Stimulated activated CD4-positive, alpha-beta T cell treated with anti-CD3 and anti-CD28 coated beads, Interleukin-1b, Interleukin-23, amount 100 ng/mL, for 4 hours (primary cell): ENCODE results near the gene TRMO.

Experiments
- DNase-seq, 2 donors: peaks; one replicate each; pipeline ENCODE4 v3.0.0-alpha.2; 2020; ENCODE audit warnings: low read depth in 2 of 2

TRMO gene

GRCh38 chr9:97860451-97861147 is 61.7 kb downstream of the TRMO start:
- no peak for DNase-seq

- no peak for DNase-seq
Observed at GRCh38 chr9:97859346-97859745, 63.0 kb downstream of the TRMO start.

GRCh38 chr9:97858826-97859225 is 63.5 kb downstream of the TRMO start:
- DNase-seq: no peak

GRCh38 chr9:97858393-97858713 is 63.9 kb downstream of the TRMO start:
- no peak for DNase-seq

- no peak for DNase-seq
Observed at GRCh38 chr9:97857606-97858392, 64.5 kb downstream of the TRMO start.

GRCh38 chr9:97856857-97857605 is 65.3 kb downstream of the TRMO start:
- no peak for DNase-seq

GRCh38 chr9:97855899-97856298 is 66.4 kb downstream of the TRMO start:
- no peak for DNase-seq

GRCh38 chr9:97855486-97855875 is 66.8 kb downstream of the TRMO start:
- no peak for DNase-seq

- no peak for DNase-seq
Observed at GRCh38 chr9:97854696-97855485, 67.4 kb downstream of the TRMO start.
